ENCODE results near the gene BCL2L1.
A peak's percentile ranks its signal among the peaks of the same experiment; 100 is the strongest.

Gene BCL2L1

DNA sequence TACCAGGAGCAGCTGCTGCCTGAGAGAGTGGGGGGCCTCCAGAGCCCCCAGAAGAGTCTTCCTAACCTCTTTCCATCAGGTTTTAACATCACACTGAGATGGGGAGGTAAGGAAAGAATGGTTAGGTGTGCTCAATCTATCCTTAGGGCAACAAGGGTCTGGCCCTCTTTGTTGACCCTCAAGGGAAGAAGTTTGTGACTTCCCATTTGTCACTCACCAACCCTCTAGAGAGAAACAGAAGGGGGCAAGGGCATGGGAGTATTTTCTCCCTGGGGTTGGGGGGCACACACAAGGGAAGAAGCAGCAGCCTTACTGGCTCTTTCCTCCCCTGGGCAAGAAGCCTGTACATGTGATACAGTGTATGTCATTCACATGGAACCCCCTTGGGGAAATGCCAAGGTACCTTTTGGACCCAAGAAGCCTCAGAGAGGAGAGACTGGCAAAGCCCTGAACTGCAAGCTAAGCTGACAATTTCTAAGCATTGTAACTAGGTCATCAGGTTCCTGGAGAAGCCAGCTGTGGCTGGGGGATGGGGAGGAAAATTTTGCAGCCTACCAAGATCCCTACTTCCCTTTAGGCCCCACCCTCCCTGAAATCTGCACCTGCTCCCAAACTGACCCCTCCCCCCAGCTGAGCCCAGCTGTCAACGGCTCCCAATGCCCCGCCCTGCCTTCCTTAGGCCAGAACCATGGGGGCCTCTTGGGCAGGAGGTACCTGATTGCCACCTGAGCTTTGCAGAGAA, 14.5 kb downstream of the BCL2L1 start:
- no peak overlapping the region for H3K4me3 ChIP-seq (ENCODE audit: low read depth, low read length)
- DNase-seq (ENCODE audit: low read depth): no peak
- no peak for TF ChIP-seq CTCF (conservative IDR thresholded peaks at IDR 0.05; ENCODE audit: low read depth, low read length)

GRCh38 chr20:31707258-31707615, 15.4 kb downstream of the BCL2L1 start:
- no peak for TF ChIP-seq CTCF (conservative IDR thresholded peaks at IDR 0.05; ENCODE audit: low read depth, low read length)
- H3K4me3 ChIP-seq (ENCODE audit: low read depth, low read length): no peak overlapping the region
- no peak for DNase-seq (ENCODE audit: low read depth)

DNA sequence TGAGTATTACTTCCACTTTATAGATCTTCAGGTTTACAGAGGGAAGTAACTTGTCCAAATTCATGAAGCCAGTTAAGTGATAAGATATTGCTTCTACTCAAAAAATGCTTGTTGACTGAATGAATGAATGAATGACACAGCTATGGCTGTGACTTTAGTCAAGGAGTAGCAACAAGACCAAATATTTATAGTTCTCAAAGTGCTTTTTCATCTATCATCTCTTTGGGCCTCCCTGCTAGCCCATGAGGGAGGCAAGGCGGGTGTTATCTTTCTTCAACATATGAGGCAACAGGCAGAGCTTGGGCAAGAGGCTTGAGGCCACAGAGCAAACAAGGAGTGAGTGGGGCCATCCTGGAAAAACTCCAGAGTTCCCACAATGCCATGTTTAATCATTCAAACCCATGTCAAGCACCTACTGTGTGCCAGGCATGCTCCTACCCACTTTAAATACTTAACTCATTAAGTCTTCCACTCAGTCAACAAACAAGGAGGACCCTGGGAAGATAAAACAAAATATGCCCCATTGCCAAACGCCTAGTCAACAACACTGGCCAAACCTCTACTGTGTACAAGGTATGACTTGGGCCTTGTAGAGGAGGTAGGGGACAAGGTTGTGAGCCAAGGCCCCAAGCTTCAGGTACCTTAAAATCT, 15.9 kb downstream of the BCL2L1 start:
- no peak overlapping the region for H3K4me3 ChIP-seq (ENCODE audit: low read depth, low read length)
- no peak for TF ChIP-seq CTCF (conservative IDR thresholded peaks at IDR 0.05; ENCODE audit: low read depth, low read length)
- DNase-seq (ENCODE audit: low read depth): no peak

DNA sequence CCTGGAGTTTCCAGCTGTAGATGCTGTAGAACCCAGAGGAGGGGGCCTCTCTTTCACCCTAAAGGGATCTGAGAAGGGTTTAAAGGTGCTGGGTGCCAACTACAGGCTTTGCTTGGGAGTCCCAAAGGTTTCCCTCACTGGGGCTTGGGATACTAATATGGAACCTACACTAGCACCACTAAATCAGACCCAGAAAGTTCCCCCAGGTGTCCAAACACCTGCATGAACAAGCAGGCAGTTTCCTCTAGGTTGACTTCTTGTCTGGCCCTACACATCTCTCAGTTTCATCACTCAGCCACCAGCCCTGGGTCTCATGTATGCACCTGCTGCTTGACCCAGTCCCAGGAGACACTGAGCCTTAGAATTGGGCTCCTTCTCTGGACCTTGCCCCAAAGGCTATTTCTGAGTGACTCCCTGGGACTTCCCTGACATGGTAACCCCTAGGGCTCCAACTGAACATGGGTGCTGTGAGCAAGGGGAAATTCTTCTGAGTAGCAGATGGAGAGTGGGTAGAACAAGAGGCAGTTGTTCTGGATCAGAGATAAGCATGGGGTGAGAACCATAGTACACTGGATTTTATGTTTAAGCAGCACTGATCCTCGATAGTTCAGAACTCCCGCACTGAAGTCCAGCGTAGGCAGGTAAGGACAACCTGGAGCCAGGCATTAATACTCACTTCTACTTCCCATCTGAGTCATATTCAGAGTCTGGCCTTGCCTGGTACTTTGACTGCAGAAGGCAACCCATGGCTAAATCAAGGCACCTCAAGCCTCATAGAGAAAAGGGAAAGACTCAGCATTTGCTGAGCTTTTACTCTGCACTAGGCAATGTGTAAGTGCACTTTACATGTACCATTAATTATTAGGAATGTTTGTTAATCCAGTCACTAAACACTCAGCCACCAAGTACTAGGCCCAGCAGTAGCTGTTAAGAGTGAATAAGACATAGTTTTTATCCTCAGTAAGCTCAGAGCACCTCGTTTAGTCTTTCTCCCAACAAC, 16.8 kb downstream of the BCL2L1 start:
- H3K4me3 ChIP-seq (ENCODE audit: low read depth, low read length): no peak overlapping the region
- TF ChIP-seq CTCF (conservative IDR thresholded peaks at IDR 0.05; ENCODE audit: low read depth, low read length): no peak
- DNase-seq (ENCODE audit: low read depth): no peak

GRCh38 chr20:31705191-31705590, 17.5 kb downstream of the BCL2L1 start:
- TF ChIP-seq CTCF (conservative IDR thresholded peaks at IDR 0.05; ENCODE audit: low read depth, low read length): no peak
- H3K4me3 ChIP-seq (ENCODE audit: low read depth, low read length): no peak overlapping the region
- no peak for DNase-seq (ENCODE audit: low read depth)

GRCh38 chr20:31704225-31705119, 18.2 kb downstream of the BCL2L1 start:
- TF ChIP-seq CTCF (conservative IDR thresholded peaks at IDR 0.05; ENCODE audit: low read depth, low read length): no peak

More at GRCh38 chr20:31704225-31705119, 18.2 kb downstream of the BCL2L1 start:
- H3K4me3 ChIP-seq (ENCODE audit: low read depth, low read length): no peak overlapping the region
- DNase-seq (ENCODE audit: low read depth): peak; percentile 66
